Right cardiac atrium (tissue), 5 donors: ENCODE measurements around the gene AGTR1. TPM values are rescaled to one million over a fixed set of nuclear protein-coding genes. Genes with fewer than 3 reads are reported as not detected.

Source experiments
- ATAC-seq, 2 donors: fragments of 200-7000 bp; cut with Tn5 transposase; one replicate each; pipeline versions ENCODE4 v1.8.0 to v1.9.1; 2020; ENCODE audit warnings: moderate library complexity in 2 of 2, mild to moderate bottlenecking in 1 of 2
- DNase-seq, 3 donors: peaks; one replicate each; pipeline ENCODE4 v3.0.0-alpha.2; 2020
- H3K27ac ChIP-seq: one replicate; pipeline ENCODE4 v1.5.1; 2013; ENCODE audit warnings: mild to moderate bottlenecking, low read length, control low read depth, moderate library complexity
- H3K27me3 ChIP-seq: one replicate; pipeline ENCODE4 v1.6.1; 2013; ENCODE audit not compliant: control insufficient read depth, insufficient read depth
- H3K4me1 ChIP-seq: one replicate; pipeline ENCODE4 v1.6.1; 2013; ENCODE audit warnings: low read length; ENCODE audit not compliant: control insufficient read depth, insufficient read depth
- H3K4me3 ChIP-seq: one replicate; pipeline ENCODE4 v1.5.1; 2013; ENCODE audit warnings: low read length, control low read depth
- H3K9me3 ChIP-seq: one replicate; pipeline ENCODE4 v1.6.1; 2013; ENCODE audit warnings: low read length; ENCODE audit not compliant: control insufficient read depth
- WGBS: extraction: QIAGEN DNeasy Blood & Tissue Kit; methylation state at CpG from one replicate; pipeline ENCODE4 v1.1.7; 2013; 5-methylcytosine and 5-hydroxymethylcytosine counted together
- intact Hi-C, 4 donors: fragments of 100-400 bp; cut with DNase I; formaldehyde crosslinking; loops; one replicate each; pipeline versions ENCODE4 v1.11.0 to v1.14.0; 2022 to 2023
- polyA plus RNA-seq: library from polyadenylated mRNA; stranded (reverse); fragments of 200-250 nt; gene quantifications from one replicate; pipeline ENCODE4 v1.2.3, GENCODE V29; 2013
- total RNA-seq, 4 donors: library from RNA; stranded (reverse); fragmentation: NEBNext Ultra II Directional; extraction: Animal tissue kit (Norgen Biotek cat#: 25700); gene quantifications; one replicate each; pipeline ENCODE4 v1.2.1, GENCODE V29; 2021
- donor health status: healthy with polysubstance abuse.
- donor health status: DM: no; HTN: yes; CAD: no.
- donor health status: DM: no; HTN: no; CAD: no.
- donor health status: DM: no; HTN: yes; CAD: no; lungs with severe emphysema.
- donor health status: DM: yes; HTN: yes; CAD: no.

AGTR1 gene
- total and polyA plus RNA-seq, 5 donors, result 10.7 to 23.7 (median 16.8) TPM

DNA sequence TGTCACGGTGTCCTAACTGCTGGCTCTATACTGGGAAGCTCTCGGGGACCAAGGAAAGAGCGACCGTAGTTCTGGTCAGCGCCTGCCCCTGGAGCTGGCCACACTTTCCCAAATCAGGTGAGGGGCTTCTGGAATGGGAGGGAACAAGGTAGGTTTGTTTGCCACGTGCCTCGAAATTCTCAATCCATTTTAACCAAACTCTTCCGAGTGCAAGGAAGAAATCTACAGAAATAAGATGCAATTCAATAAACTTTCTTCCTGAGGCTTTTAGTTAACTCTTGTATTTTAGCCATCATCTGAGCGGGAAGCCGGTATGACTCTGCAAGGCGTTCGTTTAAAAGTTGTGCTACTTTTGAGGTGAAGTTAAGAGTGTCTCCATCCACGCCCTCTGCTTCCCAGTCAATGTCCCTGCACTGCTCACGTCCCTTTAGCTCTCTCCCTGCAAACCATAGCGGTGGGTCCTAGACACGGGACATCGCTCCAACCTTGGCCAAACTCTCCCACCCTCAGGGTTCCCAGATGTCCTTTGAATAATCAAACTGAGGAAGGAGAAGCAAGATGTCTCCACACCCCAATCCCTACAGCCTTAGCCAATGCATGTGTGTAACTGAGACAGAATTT lies 597 bp downstream of the AGTR1 start:
- H3K9me3 ChIP-seq, result no peaks in the 10 kb centered on the region
- WGBS, result 41% methylated on average over 17 of the region's 17 CpGs
- H3K4me3 ChIP-seq, result peak overlapping the region; percentile 48
- intact Hi-C loops, result loop anchor here in 1 of 4 donors (10.0 kb wide), 1 partner anchor 53 kb away; no protein-coding TSS in a partner anchor
- no peaks in the 10 kb centered on the region for H3K4me1 ChIP-seq
- no peak for DNase-seq
- H3K27me3 ChIP-seq, result no peaks in the 10 kb centered on the region
- ATAC-seq, result peak; percentile 42 to 53
- H3K27ac ChIP-seq, result peak overlapping the region; percentile 26

DNA sequence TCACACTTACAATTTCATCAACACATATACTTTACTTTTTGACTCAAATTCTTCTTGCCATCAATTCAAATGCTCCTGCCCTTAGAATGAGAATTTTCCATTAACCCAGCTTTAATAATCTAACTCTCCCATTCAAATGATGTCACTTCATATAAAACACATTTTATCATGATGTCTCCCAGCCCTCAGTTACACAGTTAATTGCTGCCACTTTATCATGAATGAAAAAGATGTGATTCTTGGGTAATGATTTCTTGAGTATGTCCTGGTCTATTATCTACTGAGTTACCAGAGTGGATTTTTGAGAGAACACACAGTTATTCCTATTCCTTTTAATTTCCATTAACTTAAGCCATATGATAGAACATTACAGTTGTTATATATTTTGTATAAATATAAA lies 7.6 kb downstream of the AGTR1 start:
- intact Hi-C loops, result no loop called here
- no peak overlapping the region for H3K27ac ChIP-seq
- no peaks in the 10 kb centered on the region for H3K9me3 ChIP-seq
- no peaks in the 10 kb centered on the region for H3K27me3 ChIP-seq
- no peak for DNase-seq
- H3K4me3 ChIP-seq, result no peak overlapping the region
- no peak for ATAC-seq
- H3K4me1 ChIP-seq, result peaks cover 1% of the 10 kb centered on the region

DNA sequence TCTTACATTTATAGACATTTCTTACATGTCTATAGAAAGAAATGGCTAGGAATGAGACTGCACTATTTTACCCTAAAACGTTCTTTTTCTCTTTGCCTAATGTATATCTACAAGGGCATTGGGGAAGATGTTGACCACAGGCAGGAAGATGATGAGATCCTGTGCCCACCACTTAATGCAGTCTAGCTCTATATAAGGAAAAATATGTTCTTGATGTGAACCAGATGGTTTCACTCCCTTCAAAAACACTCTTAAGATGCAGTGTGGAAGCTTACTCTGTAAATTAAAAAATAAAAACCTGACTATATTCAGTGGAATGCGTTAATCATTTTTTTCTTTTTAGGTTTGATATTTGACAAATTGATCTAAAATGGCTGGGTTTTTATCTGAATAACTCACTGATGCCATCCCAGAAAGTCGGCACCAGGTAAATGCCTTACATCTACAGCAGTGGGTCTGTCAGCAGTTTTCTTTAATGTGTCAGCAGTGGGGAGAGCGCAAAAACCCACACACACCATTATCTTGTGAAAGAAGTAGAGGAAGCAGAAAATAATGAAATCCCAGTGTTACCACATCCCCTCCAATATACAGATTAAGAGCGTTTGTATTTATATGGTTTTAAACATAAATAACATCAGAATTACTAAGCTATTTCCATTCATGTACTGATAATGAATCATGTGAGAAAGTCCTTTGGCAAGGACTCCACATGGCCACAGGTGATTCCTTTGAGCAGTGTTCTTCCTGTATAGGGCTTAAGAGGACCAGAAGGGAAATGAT lies 10.1 kb downstream of the AGTR1 start:
- Histone ChIP-seq H3K27ac (no peak overlapping the region), H3K9me3 (no peaks in the 10 kb centered on the region), H3K4me1 (peaks cover 1% of the 10 kb centered on the region), H3K4me3 (no peak overlapping the region), H3K27me3 (no peaks in the 10 kb centered on the region)
- DNase-seq (no peak), ATAC-seq (no peak)
- WGBS, result 75% methylated on average over 5 of the region's 5 CpGs
- intact Hi-C loops, result no loop called here

DNA sequence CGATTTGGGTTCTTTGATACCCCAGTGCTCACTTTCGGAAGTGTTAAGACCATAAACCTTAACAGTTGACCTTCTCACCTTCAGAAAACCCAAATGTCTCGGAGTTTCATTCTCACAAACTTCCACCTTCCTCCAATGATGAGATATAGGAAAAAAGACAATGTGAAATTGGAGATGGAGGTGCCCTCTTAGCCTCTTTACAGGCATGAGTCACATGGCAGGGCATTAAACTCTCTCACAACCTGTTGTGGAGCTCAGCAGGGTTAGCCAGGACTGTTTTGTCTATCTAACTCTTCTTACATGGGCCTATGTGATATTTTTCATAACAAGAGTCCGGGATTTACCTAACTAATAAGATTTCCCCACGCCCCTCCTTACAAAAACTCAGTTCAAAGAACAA lies 10.7 kb downstream of the AGTR1 start:
- intact Hi-C loops, result no loop called here
- Histone ChIP-seq H3K27ac (no peak overlapping the region), H3K4me1 (peaks cover 1% of the 10 kb centered on the region), H3K27me3 (no peaks in the 10 kb centered on the region), H3K9me3 (no peaks in the 10 kb centered on the region), H3K4me3 (no peak overlapping the region)
- no peak for DNase-seq
- 81% methylated on average over 5 of the region's 5 CpGs for WGBS
- peak in 1 of 2 donors; percentile 26 for ATAC-seq

DNA sequence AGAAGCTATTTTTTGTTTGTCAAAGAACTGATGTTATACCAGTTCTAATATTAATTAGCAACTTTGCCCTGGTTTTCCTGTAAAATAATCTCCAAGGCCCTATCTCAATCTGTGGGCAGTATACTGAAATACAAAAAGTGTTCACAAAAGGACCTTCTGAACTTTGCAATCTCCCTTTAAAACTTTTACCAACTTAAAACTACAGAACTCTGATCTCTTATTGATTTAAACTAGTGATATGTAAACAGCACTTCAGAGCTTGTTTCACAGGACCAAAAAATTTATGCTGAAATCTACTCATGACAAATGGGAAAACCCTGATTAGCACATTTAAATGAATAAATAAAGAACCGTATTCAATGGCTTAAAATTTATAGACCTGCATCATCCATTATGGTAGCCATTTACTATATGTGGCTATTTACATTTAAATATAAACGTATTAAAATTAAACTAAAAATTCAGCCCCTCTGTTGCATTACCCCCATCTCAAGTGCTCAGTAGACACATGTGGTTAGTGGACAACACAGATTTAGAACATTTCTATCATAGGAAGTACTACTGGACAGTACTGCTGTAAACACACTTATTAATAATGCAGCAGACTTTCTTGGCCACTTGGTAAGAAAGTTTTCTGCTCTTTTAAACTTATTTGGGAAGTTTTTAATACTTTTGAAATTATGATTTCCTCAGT lies 12.0 kb downstream of the AGTR1 start:
- no peaks in the 10 kb centered on the region for H3K9me3 ChIP-seq
- DNase-seq, result no peak
- WGBS, result 88% methylated on average over 2 of the region's 2 CpGs
- no peak for ATAC-seq
- no peak overlapping the region for H3K4me3 ChIP-seq
- H3K27ac ChIP-seq, result no peak overlapping the region
- intact Hi-C loops, result loop anchor here in 3 of 4 donors (10.0 kb wide), 1 partner anchor 325 kb away; no protein-coding TSS in a partner anchor
- H3K4me1 ChIP-seq, result peaks cover 1% of the 10 kb centered on the region
- H3K27me3 ChIP-seq, result no peaks in the 10 kb centered on the region

DNA sequence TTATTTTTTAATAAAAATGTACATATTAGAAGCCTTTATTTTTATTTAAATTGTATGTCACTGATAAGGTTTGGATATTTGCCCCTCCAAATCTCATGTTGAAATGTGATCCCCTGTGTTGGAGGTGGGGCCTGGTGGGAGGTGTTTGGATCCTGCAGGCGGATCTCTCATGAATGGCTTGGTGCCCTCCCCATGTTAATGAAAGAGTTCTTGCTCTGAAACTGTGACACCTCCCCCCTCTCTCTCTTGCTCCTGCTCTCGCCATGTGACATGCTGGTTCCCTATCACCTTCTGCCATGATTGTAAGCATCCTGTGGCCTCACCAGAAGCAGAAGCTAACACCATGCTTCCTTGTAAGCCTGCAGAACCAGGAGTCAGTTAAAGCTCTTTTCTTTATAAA lies 13.0 kb downstream of the AGTR1 start:
- intact Hi-C loops, result loop anchor here in 3 of 4 donors (10.0 kb wide), 1 partner anchor 326 kb away; no protein-coding TSS in a partner anchor
- Histone ChIP-seq H3K27me3 (no peaks in the 10 kb centered on the region), H3K4me1 (peaks cover 1% of the 10 kb centered on the region), H3K27ac (no peak overlapping the region), H3K9me3 (no peaks in the 10 kb centered on the region), H3K4me3 (no peak overlapping the region)
- DNase-seq (no peak), ATAC-seq (no peak)
- 90% methylated on average over 2 of the region's 2 CpGs for WGBS

DNA sequence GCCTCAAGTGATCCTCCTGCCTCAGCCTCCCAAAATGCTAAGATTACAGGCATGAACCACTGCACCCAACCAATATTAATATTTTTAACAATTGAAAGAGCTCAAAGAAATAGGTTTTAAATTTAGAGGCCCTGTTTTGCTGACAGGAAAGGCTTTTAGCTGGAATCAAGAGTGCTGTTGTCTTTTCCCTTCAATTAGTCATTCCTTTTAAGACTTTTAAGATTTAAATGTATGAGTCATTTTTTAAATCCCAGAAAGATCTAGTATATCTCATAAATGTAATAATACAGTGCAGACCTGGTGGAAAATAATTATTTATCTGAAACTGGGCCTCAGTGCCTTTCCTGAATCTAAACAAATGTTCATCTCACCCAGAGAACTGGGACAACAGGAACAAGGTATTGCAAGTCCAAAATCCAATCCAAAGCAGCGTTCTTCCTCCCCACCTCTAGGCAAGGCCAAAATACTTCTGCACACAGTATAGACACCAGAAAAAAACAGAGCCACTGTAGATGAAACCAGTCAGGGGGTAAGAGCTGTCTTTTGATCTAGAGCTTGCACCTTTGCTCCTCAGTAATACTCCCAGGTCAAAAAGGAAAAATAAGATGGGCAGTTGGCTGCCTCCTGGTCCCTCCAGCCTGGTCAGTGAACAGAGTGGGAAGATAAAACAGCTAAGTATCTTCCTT lies 14.4 kb downstream of the AGTR1 start:
- Histone ChIP-seq H3K9me3 (no peaks in the 10 kb centered on the region), H3K27ac (no peak overlapping the region), H3K27me3 (no peaks in the 10 kb centered on the region), H3K4me1 (peaks cover 1% of the 10 kb centered on the region), H3K4me3 (no peak overlapping the region)
- intact Hi-C loops, result loop anchor here in 3 of 4 donors (10.0 kb wide), 1 partner anchor 327 kb away; no protein-coding TSS in a partner anchor
- no peak for DNase-seq
- ATAC-seq, result no peak
- 93% methylated on average over 1 of the region's 1 CpG for WGBS

DNA sequence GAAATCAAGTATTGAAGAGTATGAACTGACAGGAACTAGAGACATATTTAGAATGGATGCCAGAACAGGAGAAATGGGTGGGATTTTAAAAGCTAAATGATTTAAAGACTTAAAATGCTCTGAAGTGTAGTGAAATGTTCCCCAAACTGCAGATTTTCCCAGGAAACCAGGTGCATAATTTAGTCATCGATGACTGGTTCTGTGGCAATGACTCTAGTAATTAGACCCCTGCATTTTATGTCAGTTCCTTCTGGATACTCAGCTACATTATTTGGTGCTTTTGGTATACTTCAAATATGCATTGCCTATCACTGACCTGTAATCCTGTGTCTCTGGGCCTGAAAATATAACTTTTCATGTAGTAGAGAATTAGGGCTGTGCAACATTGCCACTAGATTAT lies 16.8 kb downstream of the AGTR1 start:
- WGBS, result 95% methylated on average over 1 of the region's 1 CpG
- Histone ChIP-seq H3K27ac (no peak overlapping the region), H3K4me1 (no peaks in the 10 kb centered on the region), H3K27me3 (no peaks in the 10 kb centered on the region), H3K9me3 (no peaks in the 10 kb centered on the region), H3K4me3 (no peak overlapping the region)
- ATAC-seq, result no peak
- intact Hi-C loops, result loop anchor here in 3 of 4 donors (10.0 kb wide), 1 partner anchor 330 kb away; no protein-coding TSS in a partner anchor
- no peak for DNase-seq

DNA sequence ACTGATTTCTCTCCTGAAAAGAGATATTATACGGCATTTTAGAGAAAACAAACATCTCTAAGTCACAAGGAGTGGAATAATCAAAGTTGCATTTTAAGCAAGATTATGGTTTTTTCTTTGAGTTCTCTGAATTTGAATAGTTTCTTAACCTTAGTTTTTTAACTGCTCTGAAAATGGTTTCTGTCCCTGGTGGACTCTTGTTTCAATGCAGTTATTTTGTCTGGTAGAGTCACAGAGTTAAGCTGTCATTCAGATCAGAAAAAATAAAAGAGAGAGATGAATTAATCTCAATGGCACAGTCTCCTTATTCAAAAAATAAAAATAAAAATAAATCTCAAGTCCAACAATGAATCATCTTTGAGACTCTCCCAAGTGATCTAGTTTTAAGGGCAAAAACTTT lies 19.0 kb downstream of the AGTR1 start:
- ATAC-seq (no peak), DNase-seq (no peak)
- Histone ChIP-seq H3K27ac (no peak overlapping the region), H3K27me3 (no peaks in the 10 kb centered on the region), H3K4me3 (no peak overlapping the region), H3K9me3 (no peaks in the 10 kb centered on the region), H3K4me1 (no peaks in the 10 kb centered on the region)
- intact Hi-C loops, result loop anchor here in 3 of 4 donors (10.0 kb wide), 1 partner anchor 332 kb away; no protein-coding TSS in a partner anchor
- WGBS, result 82% methylated on average over 1 of the region's 1 CpG

DNA sequence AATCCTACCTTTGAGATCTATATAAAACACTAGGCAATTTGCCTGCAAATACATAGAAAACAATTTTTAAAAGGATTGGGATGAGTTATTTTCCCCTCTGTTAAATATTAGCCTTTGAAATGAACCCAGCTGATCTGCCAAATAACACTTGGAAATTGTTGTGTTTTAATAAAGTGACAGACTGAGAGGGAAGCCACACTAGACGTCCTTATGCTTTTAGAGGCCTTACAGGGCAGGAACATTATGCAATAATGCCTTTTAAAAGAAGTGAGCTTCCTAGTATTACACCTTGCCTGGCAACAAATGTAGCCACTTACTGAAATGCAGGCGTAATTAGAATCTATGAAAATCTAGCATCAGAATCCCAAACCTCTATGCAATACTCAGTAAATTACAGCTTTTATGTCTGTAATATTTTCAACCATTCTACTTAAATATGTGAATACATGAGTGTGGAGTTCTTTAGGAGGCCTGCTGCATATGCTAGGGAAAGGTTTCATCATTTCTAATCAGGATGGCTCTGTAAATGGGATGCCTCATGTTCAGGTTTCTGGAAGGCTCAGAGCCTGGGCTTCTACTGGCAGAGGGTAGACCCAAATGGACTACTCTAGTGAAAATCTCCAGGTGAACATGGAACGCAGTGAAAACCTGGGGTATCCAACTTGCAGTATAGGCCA lies 20.3 kb downstream of the AGTR1 start:
- Histone ChIP-seq H3K4me3 (no peak overlapping the region), H3K9me3 (no peaks in the 10 kb centered on the region)
- WGBS, result 32% methylated on average over 3 of the region's 3 CpGs

More for the DNA sequence above, 20.3 kb downstream of the AGTR1 start:
- no peak for ATAC-seq
- Histone ChIP-seq H3K27me3 (no peaks in the 10 kb centered on the region), H3K4me1 (no peaks in the 10 kb centered on the region), H3K27ac (no peak overlapping the region)
- intact Hi-C loops, result loop anchor here in 3 of 4 donors (10.0 kb wide), 1 partner anchor 333 kb away; no protein-coding TSS in a partner anchor
- no peak for DNase-seq
